IMR-90 (cell line): ENCODE data around the gene IGLL1. TPM values are rescaled to one million over a fixed set of nuclear protein-coding genes. Genes with fewer than 3 reads are reported as not detected.

Source experiments
- ATAC-seq: fragments of 200-7000 bp; cut with Tn5 transposase; 2 replicates; pipeline ENCODE4 v1.9.1; 2020; ENCODE audit warnings: low read depth, mild to moderate bottlenecking, moderate library complexity
- BruUV-seq: library from RNA; stranded (reverse); fragments of 400-500 nt; replicated peaks from 2 replicates; lab custom pipeline; 2021; lab: Mats Ljungman, UMichigan
- CTCF ChIA-PET: fragments of 300-600 bp; formaldehyde crosslinking; extraction: SDS; loops from one replicate; lab custom pipeline; 2021; ENCODE audit warnings: antibody characterized with exemption; lab: Yijun Ruan, JAX
- POLR2A ChIA-PET: fragments of 300-600 bp; sonication (Branson Sonifier 250); formaldehyde crosslinking; loops from one replicate; lab custom pipeline; 2022; ENCODE audit warnings: antibody characterized with exemption; ENCODE audit not compliant: unreplicated experiment; lab: Charles Lee
- DNase-seq: peaks from one replicate; pipeline ENCODE4 v3.0.0; 2013
- H2AFZ ChIP-seq: replicated peaks from 2 replicates; pipeline ENCODE3; 2013; ENCODE audit warnings: low read length, mild to moderate bottlenecking; ENCODE audit not compliant: poor library complexity
- H2AK5ac ChIP-seq: 2 replicates; pipeline ENCODE4 v1.6.1; 2013; ENCODE audit warnings: low read depth, low read length, inconsistent platforms
- H2AK9ac ChIP-seq: replicated peaks from 2 replicates; pipeline ENCODE3; 2013; ENCODE audit warnings: mild to moderate bottlenecking, low read depth, low read length, moderate library complexity; ENCODE audit not compliant: poor library complexity
- H2BK120ac ChIP-seq: 2 replicates; pipeline ENCODE4 v1.6.1; 2013; ENCODE audit warnings: low read depth, low read length, inconsistent platforms
- H2BK15ac ChIP-seq: 3 replicates; pipeline ENCODE4 v1.6.1; 2013; ENCODE audit warnings: low read depth, low read length, inconsistent platforms
- H2BK20ac ChIP-seq: 2 replicates; pipeline ENCODE4 v1.6.1; 2013; ENCODE audit warnings: low read depth, mild to moderate bottlenecking, inconsistent platforms, low read length, moderate library complexity
- H2BK5ac ChIP-seq: 2 replicates; pipeline ENCODE4 v1.6.1; 2013; ENCODE audit warnings: mild to moderate bottlenecking, low read depth, low read length, inconsistent platforms; ENCODE audit not compliant: poor library complexity, severe bottlenecking
- H3K14ac ChIP-seq: replicated peaks from 2 replicates; pipeline ENCODE4 v1.6.1; 2013; ENCODE audit warnings: low read depth, low read length, inconsistent platforms
- H3K18ac ChIP-seq: 2 replicates; pipeline ENCODE4 v1.6.1; 2013; ENCODE audit warnings: low read depth, low read length, control low read depth
- H3K23ac ChIP-seq: 2 replicates; pipeline ENCODE4 v1.6.1; 2013; ENCODE audit warnings: low read depth, low read length, inconsistent platforms
- H3K27ac ChIP-seq: 2 replicates; pipeline ENCODE4 v1.5.1; 2013; ENCODE audit warnings: mild to moderate bottlenecking, control low read depth, low read length; ENCODE audit not compliant: insufficient read depth
- H3K27me3 ChIP-seq: 2 replicates; pipeline ENCODE4 v1.6.1; 2013; ENCODE audit warnings: low read length; ENCODE audit not compliant: control insufficient read depth, insufficient read depth
- H3K36me3 ChIP-seq: 2 replicates; pipeline ENCODE4 v1.6.1; 2013; ENCODE audit warnings: low read length, mixed read lengths; ENCODE audit not compliant: control insufficient read depth, insufficient read depth
- H3K4ac ChIP-seq: 2 replicates; pipeline ENCODE4 v1.6.1; 2013; ENCODE audit warnings: low read depth, low read length, inconsistent platforms
- H3K4me1 ChIP-seq: 2 replicates; pipeline ENCODE4 v1.6.1; 2013; ENCODE audit warnings: low read length, mixed read lengths; ENCODE audit not compliant: control insufficient read depth, insufficient read depth
- H3K4me2 ChIP-seq: 2 replicates; pipeline ENCODE4 v1.6.1; 2013; ENCODE audit warnings: low read depth, mild to moderate bottlenecking, control low read depth, low read length, moderate library complexity
- H3K4me3 ChIP-seq: 2 replicates; pipeline ENCODE4 v1.5.1; 2013; ENCODE audit warnings: low read depth, mild to moderate bottlenecking, control low read depth, low read length, moderate library complexity; ENCODE audit not compliant: insufficient read depth
- H3K56ac ChIP-seq: 2 replicates; pipeline ENCODE4 v1.6.1; 2013; ENCODE audit warnings: low read length, inconsistent platforms; ENCODE audit not compliant: insufficient read depth; ENCODE audit errors: extremely low read depth
- H3K79me1 ChIP-seq, 2 experiments: 2 replicates each; pipeline ENCODE4 v1.6.1; 2013; ENCODE audit warnings: low read length in 2 of 2, inconsistent platforms in 1 of 2, low read depth in 1 of 2
- H3K9ac ChIP-seq: 2 replicates; pipeline ENCODE4 v1.6.1; 2013; ENCODE audit warnings: low read depth, low read length, control low read depth
- H3K9me1 ChIP-seq: 2 replicates; pipeline ENCODE4 v1.6.1; 2013; ENCODE audit warnings: low read length, inconsistent platforms; ENCODE audit not compliant: insufficient read depth
- H3K9me3 ChIP-seq: 2 replicates; pipeline ENCODE4 v1.6.1; 2013; ENCODE audit warnings: low read length; ENCODE audit not compliant: control insufficient read depth, insufficient read depth
- H4K20me1 ChIP-seq: 2 replicates; pipeline ENCODE4 v1.6.1; 2013; ENCODE audit warnings: low read length, inconsistent platforms; ENCODE audit not compliant: insufficient read depth
- H4K5ac ChIP-seq: 2 replicates; pipeline ENCODE4 v1.6.1; 2013; ENCODE audit warnings: mild to moderate bottlenecking, low read depth, low read length, control low read depth
- H4K8ac ChIP-seq, 2 experiments: 2 replicates each; pipeline ENCODE4 v1.6.1; 2013; ENCODE audit warnings: low read depth in 2 of 2, low read length in 2 of 2, control low read depth in 1 of 2, inconsistent platforms in 1 of 2
- H4K91ac ChIP-seq: 2 replicates; pipeline ENCODE4 v1.6.1; 2013; ENCODE audit warnings: low read depth, low read length, inconsistent platforms; ENCODE audit not compliant: insufficient read depth
- BHLHE40 ChIP-seq: fragments of 150-350 bp; IDR thresholded peaks from 2 replicates; pipeline ENCODE4 v1.6.1; 2016; ENCODE audit warnings: mild to moderate bottlenecking, low read depth, low read length
- CEBPB ChIP-seq: IDR thresholded peaks from 2 replicates; pipeline ENCODE4 v1.6.1; 2012; ENCODE audit warnings: low read depth, low read length, improper control_type of control experiment
- CHD1 ChIP-seq: IDR thresholded peaks from 2 replicates; pipeline ENCODE4 v1.6.1; 2012; ENCODE audit warnings: low read depth, low read length, improper control_type of control experiment
- ELK1 ChIP-seq: fragments of 150-350 bp; IDR thresholded peaks from 2 replicates; pipeline ENCODE4 v1.6.1; 2016; ENCODE audit warnings: low read depth, mild to moderate bottlenecking, low read length, moderate library complexity, borderline replicate concordance
- FOS ChIP-seq: fragments of 150-350 bp; IDR thresholded peaks from 2 replicates; pipeline ENCODE4 v1.6.1; 2016; ENCODE audit warnings: low read depth, low read length
- MAFK ChIP-seq: IDR thresholded peaks from 2 replicates; pipeline ENCODE4 v1.6.1; 2012; ENCODE audit warnings: low read depth, low read length, improper control_type of control experiment
- MAZ ChIP-seq: IDR thresholded peaks from 2 replicates; pipeline ENCODE4 v1.6.1; 2012; ENCODE audit warnings: low read depth, mild to moderate bottlenecking, low read length, improper control_type of control experiment, moderate library complexity, borderline replicate concordance
- MXI1 ChIP-seq: IDR thresholded peaks from 2 replicates; pipeline ENCODE4 v1.6.1; 2012; ENCODE audit warnings: low read depth, mild to moderate bottlenecking, low read length, moderate library complexity, borderline replicate concordance
- NFE2L2 ChIP-seq: fragments of 150-350 bp; IDR thresholded peaks from 2 replicates; pipeline ENCODE4 v1.6.1; 2016; ENCODE audit warnings: low read depth, mild to moderate bottlenecking, low read length
- POLR2A ChIP-seq: IDR thresholded peaks from 2 replicates; pipeline ENCODE4 v1.6.1; 2012; ENCODE audit warnings: mild to moderate bottlenecking, low read depth, low read length
- RAD21 ChIP-seq: IDR thresholded peaks from 2 replicates; pipeline ENCODE4 v1.6.1; 2012; ENCODE audit warnings: low read length, improper control_type of control experiment
- RCOR1 ChIP-seq: IDR thresholded peaks from 2 replicates; pipeline ENCODE4 v1.6.1; 2012; ENCODE audit warnings: mild to moderate bottlenecking, low read length, improper control_type of control experiment; ENCODE audit not compliant: insufficient replicate concordance
- RFX5 ChIP-seq: IDR thresholded peaks from 2 replicates; pipeline ENCODE4 v1.8.0; 2012; ENCODE audit warnings: low read depth, mild to moderate bottlenecking, low read length, moderate library complexity
- SMC3 ChIP-seq: fragments of 150-350 bp; IDR thresholded peaks from 2 replicates; pipeline ENCODE4 v1.6.1; 2016; ENCODE audit warnings: low read depth, mild to moderate bottlenecking, antibody characterized with exemption, low read length, moderate library complexity
- WGBS, 2 experiments: methylation state at CpG; one replicate each; pipeline versions ENCODE4 v1.1.5 to v1.1.7; 2013; ENCODE audit warnings: missing lambda C conversion rate in 2 of 2; ENCODE audit not compliant: insufficient read length in 1 of 2; ENCODE audit errors: extremely low coverage in 2 of 2; 5-methylcytosine and 5-hydroxymethylcytosine counted together
- dilution Hi-C: fragments of 300-500 bp; cut with HindIII; formaldehyde crosslinking; loops from one replicate; pipeline ENCODE4 v1.14.3; 2018; ENCODE audit warnings: low sequenced_read_pairs; ENCODE audit not compliant: unreplicated experiment
- in situ Hi-C: fragments of 300-500 bp; cut with MboI; formaldehyde crosslinking; loops from 3 replicates; pipeline ENCODE4 v1.14.3; 2019; ENCODE audit warnings: low sequenced_read_pairs, inconsistent platforms, mixed read lengths
- intact Hi-C: fragments of 100-400 bp; cut with micrococcal nuclease; formaldehyde crosslinking; loops from 2 replicates; pipeline ENCODE4 v1.10.0; 2022
- polyA plus RNA-seq, 3 experiments: library from polyadenylated mRNA; depleted of rRNA; stranded (reverse); fragments of >200 nt; gene quantifications; 2 replicates each; pipeline ENCODE4 v1.2.3, GENCODE V29; 2012; ENCODE audit warnings: low replicate concordance in 1 of 3
- total RNA-seq: library from RNA; depleted of rRNA; stranded (reverse); fragments of >200 nt; gene quantifications from 2 replicates; pipeline ENCODE4 v1.2.3, GENCODE V29; 2012
- TF ChIP-seq, protein P1 (sequence below): fragments of 150-350 bp; IDR thresholded peaks from 2 replicates; pipeline ENCODE4 v1.6.1; 2017; ENCODE audit warnings: mild to moderate bottlenecking, antibody characterized with exemption, low read length, low read depth

IGLL1 gene
- total and polyA plus RNA-seq, 2 of the 4 experiments (the other 2 are of a cell fraction) = not detected

GRCh38 chr22:23565915-23566704 is 14.0 kb downstream of the IGLL1 start:
- Histone ChIP-seq H3K9me3 (no peaks in the 10 kb centered on the region), H2BK20ac (no peak overlapping the region), H4K8ac (no peak overlapping the region), H3K9me1 (no peaks in the 10 kb centered on the region), H3K4me3 (no peak overlapping the region), H2BK5ac (no peak overlapping the region), H3K56ac (no peak overlapping the region), H3K4me1 (no peaks in the 10 kb centered on the region), H4K91ac (no peak overlapping the region), H2AFZ (no peak overlapping the region), H2BK15ac (no peak overlapping the region), H3K4ac (no peak overlapping the region), H2AK9ac (no peak overlapping the region), H4K5ac (no peak overlapping the region), H2BK120ac (no peak overlapping the region), H3K4me2 (no peak overlapping the region; the same call in 1 of the 2 replicates), H3K14ac (no peak overlapping the region), H2AK5ac (no peak overlapping the region), H3K79me1 (no peaks in the 10 kb centered on the region), H3K27me3 (peaks cover 44% of the 10 kb centered on the region), H3K9ac (no peak overlapping the region), H3K27ac (no peak overlapping the region), H4K20me1 (no peaks in the 10 kb centered on the region), H3K23ac (no peak overlapping the region; the same call in 1 of the 2 replicates), H3K36me3 (no peaks in the 10 kb centered on the region), H3K18ac (no peak overlapping the region)
- POLR2A ChIA-PET = no interaction called here
- BruUV-seq = no TSS peak
- 2% methylated on average over 11 of the region's 73 CpGs; no CpG with 5 or more reads in 1 of the 2 experiments for WGBS, 2 experiments
- dilution Hi-C loops (no loop called here), in situ Hi-C loops (no loop called here), intact Hi-C loops (no loop called here)
- CTCF ChIA-PET = no interaction called here
- DNase-seq = no peak
- ATAC-seq = no peak; the same call in 1 of the 2 replicates
- no peak for TF ChIP-seq SMC3
- TF ChIP-seq RAD21 = no peak
- TF ChIP-seq NFE2L2 = no peak
- TF ChIP-seq POLR2A = no peak
- TF ChIP-seq CHD1 = no peak
- no peak for TF ChIP-seq RCOR1
- no peak for TF ChIP-seq MXI1
- TF ChIP-seq MAFK = no peak
- no peak for TF ChIP-seq MAZ
- no peak for TF ChIP-seq ELK1
- TF ChIP-seq RFX5 = no peak
- no peak for TF ChIP-seq FOS
- no peak for TF ChIP-seq CEBPB
- TF ChIP-seq BHLHE40 = no peak
- TF ChIP-seq, protein P1, sequence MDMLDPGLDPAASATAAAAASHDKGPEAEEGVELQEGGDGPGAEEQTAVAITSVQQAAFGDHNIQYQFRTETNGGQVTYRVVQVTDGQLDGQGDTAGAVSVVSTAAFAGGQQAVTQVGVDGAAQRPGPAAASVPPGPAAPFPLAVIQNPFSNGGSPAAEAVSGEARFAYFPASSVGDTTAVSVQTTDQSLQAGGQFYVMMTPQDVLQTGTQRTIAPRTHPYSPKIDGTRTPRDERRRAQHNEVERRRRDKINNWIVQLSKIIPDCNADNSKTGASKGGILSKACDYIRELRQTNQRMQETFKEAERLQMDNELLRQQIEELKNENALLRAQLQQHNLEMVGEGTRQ = no peak
